Neutrophil (primary cell): ENCODE data around the gene TSPAN16.

Experiments
- H3K27ac ChIP-seq: fragments of 200-600 bp; sonication (generic); 2 replicates; pipeline ENCODE4 v1.5.1; 2016; ENCODE audit warnings: mild to moderate bottlenecking, moderate library complexity
- H3K27me3 ChIP-seq: fragments of 200-600 bp; sonication (generic); 2 replicates; pipeline ENCODE4 v1.6.0; 2016; ENCODE audit warnings: mild to moderate bottlenecking
- H3K36me3 ChIP-seq: fragments of 200-600 bp; sonication (generic); 2 replicates; pipeline ENCODE4 v1.5.1; 2017
- H3K4me1 ChIP-seq, 2 experiments: fragments of 200-600 bp in 1 of 2; sonication (generic) in 1 of 2; 1 replicate in 1 of 2; 2 replicates in 1 of 2; pipeline versions ENCODE4 v1.5.1 to v1.6.1; 2013 to 2016; ENCODE audit warnings: low read depth in 1 of 2, low read length in 1 of 2, mild to moderate bottlenecking in 1 of 2, moderate library complexity in 1 of 2; ENCODE audit not compliant: control insufficient read depth in 1 of 2, insufficient read depth in 1 of 2
- H3K4me3 ChIP-seq, 2 experiments: fragments of 200-600 bp in 1 of 2; sonication (generic) in 1 of 2; 1 replicate in 1 of 2; 2 replicates in 1 of 2; pipeline ENCODE4 v1.5.1; 2013 to 2016; ENCODE audit warnings: low read depth in 1 of 2, low read length in 1 of 2, mild to moderate bottlenecking in 1 of 2, moderate library complexity in 1 of 2
- H3K9me3 ChIP-seq: fragments of 200-600 bp; sonication (generic); 2 replicates; pipeline ENCODE4 v1.5.1; 2016
- CTCF ChIP-seq: fragments of 200-600 bp; sonication (generic); IDR thresholded peaks from 2 replicates; pipeline ENCODE4 v1.5.1; 2016; ENCODE audit warnings: antibody characterized with exemption

TSPAN16 gene

GRCh38 chr19:11279505-11280236 is 16.3 kb upstream of the TSPAN16 start:
- no peak for TF ChIP-seq CTCF
- H3K4me1 ChIP-seq, result peaks cover 9 to 11% of the 10 kb centered on the region in 2 experiments
- H3K9me3 ChIP-seq, result no peaks in the 10 kb centered on the region
- H3K36me3 ChIP-seq, result no peaks in the 10 kb centered on the region
- peak overlapping the region; percentile 51 for H3K27ac ChIP-seq
- peak overlapping the region; percentile 10 to 25 for H3K4me3 ChIP-seq
- H3K27me3 ChIP-seq, result peaks cover 77% of the 10 kb centered on the region

GRCh38 chr19:11281356-11282049 is 14.5 kb upstream of the TSPAN16 start:
- Histone ChIP-seq H3K36me3 (no peaks in the 10 kb centered on the region), H3K27me3 (peaks cover 75% of the 10 kb centered on the region), H3K27ac (no peak overlapping the region), H3K9me3 (no peaks in the 10 kb centered on the region), H3K4me1 (peaks cover 9 to 11% of the 10 kb centered on the region in 2 experiments), H3K4me3 (no peak overlapping the region)
- TF ChIP-seq CTCF, result no peak

GRCh38 chr19:11284515-11284914 is 11.4 kb upstream of the TSPAN16 start:
- H3K27me3 ChIP-seq, result peaks cover 60% of the 10 kb centered on the region
- no peak for TF ChIP-seq CTCF

GRCh38 chr19:11286312-11286974 is 9.5 kb upstream of the TSPAN16 start:
- H3K27me3 ChIP-seq, result peaks cover 55% of the 10 kb centered on the region
- TF ChIP-seq CTCF, result no peak
- H3K9me3 ChIP-seq, result no peaks in the 10 kb centered on the region
- no peaks in the 10 kb centered on the region for H3K36me3 ChIP-seq
- H3K4me1 ChIP-seq, result peaks cover 10 to 12% of the 10 kb centered on the region in 2 experiments
- H3K27ac ChIP-seq, result no peak overlapping the region
- H3K4me3 ChIP-seq, result no peak overlapping the region

More at GRCh38 chr19:11284515-11284914, 11.4 kb upstream of the TSPAN16 start:
- H3K9me3 ChIP-seq, result no peaks in the 10 kb centered on the region
- no peak overlapping the region for H3K27ac ChIP-seq
- H3K36me3 ChIP-seq, result no peaks in the 10 kb centered on the region
- no peak overlapping the region for H3K4me3 ChIP-seq
- peaks cover 6 to 10% of the 10 kb centered on the region in 2 experiments for H3K4me1 ChIP-seq

GRCh38 chr19:11288349-11288748 is 7.6 kb upstream of the TSPAN16 start:
- H3K27ac ChIP-seq, result no peak overlapping the region
- H3K4me1 ChIP-seq, result peaks cover 29 to 31% of the 10 kb centered on the region in 2 experiments
- no peak overlapping the region for H3K4me3 ChIP-seq
- H3K27me3 ChIP-seq, result peaks cover 36% of the 10 kb centered on the region
- H3K36me3 ChIP-seq, result no peaks in the 10 kb centered on the region
- H3K9me3 ChIP-seq, result no peaks in the 10 kb centered on the region
- TF ChIP-seq CTCF, result peak; percentile 58
